ENCODE results near the gene ACSL4.

- TF ChIP-seq POLR2AphosphoS5 (IDR thresholded peaks at IDR 0.05), result no peak
- TF ChIP-seq, protein P1, sequence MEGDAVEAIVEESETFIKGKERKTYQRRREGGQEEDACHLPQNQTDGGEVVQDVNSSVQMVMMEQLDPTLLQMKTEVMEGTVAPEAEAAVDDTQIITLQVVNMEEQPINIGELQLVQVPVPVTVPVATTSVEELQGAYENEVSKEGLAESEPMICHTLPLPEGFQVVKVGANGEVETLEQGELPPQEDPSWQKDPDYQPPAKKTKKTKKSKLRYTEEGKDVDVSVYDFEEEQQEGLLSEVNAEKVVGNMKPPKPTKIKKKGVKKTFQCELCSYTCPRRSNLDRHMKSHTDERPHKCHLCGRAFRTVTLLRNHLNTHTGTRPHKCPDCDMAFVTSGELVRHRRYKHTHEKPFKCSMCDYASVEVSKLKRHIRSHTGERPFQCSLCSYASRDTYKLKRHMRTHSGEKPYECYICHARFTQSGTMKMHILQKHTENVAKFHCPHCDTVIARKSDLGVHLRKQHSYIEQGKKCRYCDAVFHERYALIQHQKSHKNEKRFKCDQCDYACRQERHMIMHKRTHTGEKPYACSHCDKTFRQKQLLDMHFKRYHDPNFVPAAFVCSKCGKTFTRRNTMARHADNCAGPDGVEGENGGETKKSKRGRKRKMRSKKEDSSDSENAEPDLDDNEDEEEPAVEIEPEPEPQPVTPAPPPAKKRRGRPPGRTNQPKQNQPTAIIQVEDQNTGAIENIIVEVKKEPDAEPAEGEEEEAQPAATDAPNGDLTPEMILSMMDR (IDR thresholded peaks at IDR 0.05 in 8 of 11, conservative IDR thresholded peaks at IDR 0.05 in 3 of 11), result no peak
These were observed 16.1 kb upstream of the ACSL4 start for GRCh38 chrX:109749207-109749606.
